HG02610 (cell line): ENCODE measurements around the gene IMPG1.

Experiments used
- ATAC-seq: cut with Tn5 transposase; IDR thresholded peaks from one replicate; pipeline ENCODE4 v1.9.1; 2021; ENCODE audit warnings: mild to moderate bottlenecking, moderate library complexity; ENCODE audit not compliant: unreplicated experiment

The IMPG1 gene

GRCh38 chr6:76072562-76072961 lies at the start of gene IMPG1:
Gene IMPG1 (minus strand): TSS chr6:76072662. CDS start chr6:76072488, 174 bp downstream.
- no peak for ATAC-seq

- no peak for ATAC-seq
Observed at GRCh38 chr6:76120302-76120701, 47.8 kb upstream of the IMPG1 start.

DNA sequence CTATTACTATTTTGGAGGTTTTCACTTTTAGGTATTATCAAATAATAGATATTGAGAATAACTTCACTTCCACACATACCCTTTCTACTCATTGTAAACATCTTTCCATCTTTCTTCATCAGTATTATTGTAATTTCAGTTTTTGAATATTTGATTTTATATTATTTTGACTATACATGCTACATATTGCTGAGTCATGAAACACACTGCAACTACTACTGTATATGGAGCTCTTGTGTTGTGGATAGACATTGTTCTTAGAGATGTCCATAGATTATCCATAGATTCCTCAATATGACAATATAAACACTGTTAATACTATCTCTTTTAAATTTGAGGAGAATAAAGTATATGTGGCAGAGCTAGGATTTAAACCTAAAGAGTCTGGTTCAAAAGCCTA lies 819 bp upstream of the IMPG1 start:
- no peak for ATAC-seq

DNA sequence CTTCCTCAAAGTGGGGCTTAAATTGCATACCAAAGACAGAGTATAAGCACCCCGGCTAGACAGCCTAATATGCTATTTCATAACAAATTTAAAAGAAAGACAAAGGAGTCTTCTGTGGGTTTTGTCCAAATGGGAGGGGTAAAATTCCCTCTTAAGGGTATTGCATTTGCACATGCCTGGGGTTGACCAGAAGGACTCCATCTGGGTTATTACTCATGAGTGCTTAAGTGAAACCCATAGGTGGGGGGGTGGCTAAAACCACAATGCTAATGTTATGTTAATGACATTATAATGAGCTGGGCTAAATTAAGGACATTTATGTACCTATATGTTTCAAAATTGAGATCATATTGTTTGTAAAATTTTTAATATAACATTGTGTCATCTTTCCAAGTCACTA lies 15.0 kb downstream of the IMPG1 start:
- no peak for ATAC-seq

- ATAC-seq: no peak
Observed at GRCh38 chr6:76052314-76052713, 20.1 kb downstream of the IMPG1 start.

DNA sequence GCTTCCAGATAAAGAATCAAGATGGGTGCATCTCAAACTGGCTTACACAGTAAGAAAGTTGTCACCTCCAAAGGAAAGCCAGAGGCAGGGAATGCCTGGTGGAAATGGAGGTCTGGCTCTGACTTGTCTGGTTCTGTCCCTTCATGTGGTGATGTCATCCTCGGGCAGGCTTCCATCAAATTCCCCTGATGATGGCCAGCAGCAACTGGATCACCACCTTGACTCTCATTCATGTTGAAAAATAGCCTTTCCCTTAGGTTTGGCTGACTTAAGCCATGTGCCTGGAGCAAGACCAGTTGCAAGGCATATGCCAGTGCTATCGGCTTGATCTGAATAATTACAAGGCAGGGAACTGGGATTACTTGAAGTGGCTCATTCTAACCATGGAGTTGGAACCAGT lies 28.8 kb downstream of the IMPG1 start:
- ATAC-seq: no peak

DNA sequence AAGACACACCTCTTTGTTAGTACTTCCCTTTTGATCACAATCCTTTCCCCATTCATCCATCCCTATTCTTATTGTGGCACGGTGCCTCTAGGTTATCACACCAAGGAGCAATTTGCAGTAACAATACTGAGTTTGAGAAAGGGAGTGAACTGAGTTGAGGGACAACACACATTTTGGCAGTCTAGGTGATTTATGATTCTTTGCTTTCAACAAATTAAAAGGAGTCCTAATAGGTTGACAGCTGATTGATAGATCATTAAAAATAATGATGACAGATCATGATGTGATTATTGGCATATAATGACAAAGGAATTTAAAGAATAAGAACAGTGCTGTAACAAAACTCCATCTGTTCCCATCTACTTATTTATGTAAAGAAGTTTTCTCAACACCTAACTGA lies 36.7 kb downstream of the IMPG1 start:
- no peak for ATAC-seq

- no peak for ATAC-seq
Observed at GRCh38 chr6:76026101-76026500, 46.4 kb downstream of the IMPG1 start.

- ATAC-seq: no peak
Observed at GRCh38 chr6:76014626-76015530, 57.6 kb downstream of the IMPG1 start.

DNA sequence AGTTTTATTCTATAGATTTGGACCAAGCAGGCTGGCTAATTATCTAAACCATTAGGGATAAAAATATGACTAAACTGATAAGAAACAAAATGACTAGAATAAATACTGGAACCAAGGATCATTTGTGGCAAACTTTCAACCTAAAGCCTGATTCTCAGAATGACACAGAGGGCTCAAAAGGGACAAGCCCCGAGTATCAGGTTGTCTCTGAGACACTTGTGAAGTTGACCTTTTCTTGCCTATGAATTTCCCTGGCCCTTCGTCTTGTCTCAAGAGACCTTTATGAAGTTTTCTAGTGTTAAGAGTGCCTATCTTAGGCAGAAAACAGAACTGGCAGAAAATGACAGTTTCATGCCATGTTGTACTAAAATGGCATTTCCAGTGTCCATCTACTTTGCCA lies 68.3 kb downstream of the IMPG1 start:
- peak; percentile 83 for ATAC-seq

DNA sequence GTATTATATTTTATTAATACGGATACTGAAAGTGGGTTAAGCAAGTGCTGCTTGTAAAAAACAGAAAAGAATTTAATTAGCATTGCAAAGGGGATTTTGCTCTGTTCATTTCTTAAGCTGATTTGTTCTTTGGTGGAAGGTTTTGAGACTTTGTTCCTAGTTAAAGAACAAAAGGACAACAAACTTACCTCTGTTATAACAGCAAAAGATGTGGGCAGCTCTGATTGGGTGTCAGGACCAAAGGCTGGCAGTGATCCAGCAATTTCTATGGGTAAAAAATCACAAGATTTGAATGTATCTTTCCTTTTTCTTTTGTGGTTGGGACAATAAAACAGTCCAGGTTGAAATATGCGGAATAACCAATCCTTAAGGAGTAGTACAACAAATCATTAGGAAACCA lies 68.8 kb downstream of the IMPG1 start:
- no peak for ATAC-seq

DNA sequence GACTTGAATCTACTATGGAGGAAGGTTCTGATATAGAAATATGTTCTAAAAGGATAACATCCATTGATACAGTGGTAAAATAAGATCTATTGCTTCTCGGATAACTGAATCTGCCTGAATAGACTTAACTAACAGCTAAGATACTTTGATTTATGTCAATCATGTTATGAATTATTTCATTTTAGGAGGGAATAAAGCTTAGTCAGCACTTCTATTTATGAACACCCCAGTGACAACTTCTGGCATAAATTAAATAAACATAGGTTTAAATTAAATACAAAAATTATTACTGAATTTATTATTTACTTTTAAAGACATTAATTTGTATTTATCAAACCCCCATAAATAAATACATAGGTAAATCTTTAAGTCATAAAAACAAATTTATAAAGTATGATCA lies 69.3 kb downstream of the IMPG1 start:
- ATAC-seq: no peak

DNA sequence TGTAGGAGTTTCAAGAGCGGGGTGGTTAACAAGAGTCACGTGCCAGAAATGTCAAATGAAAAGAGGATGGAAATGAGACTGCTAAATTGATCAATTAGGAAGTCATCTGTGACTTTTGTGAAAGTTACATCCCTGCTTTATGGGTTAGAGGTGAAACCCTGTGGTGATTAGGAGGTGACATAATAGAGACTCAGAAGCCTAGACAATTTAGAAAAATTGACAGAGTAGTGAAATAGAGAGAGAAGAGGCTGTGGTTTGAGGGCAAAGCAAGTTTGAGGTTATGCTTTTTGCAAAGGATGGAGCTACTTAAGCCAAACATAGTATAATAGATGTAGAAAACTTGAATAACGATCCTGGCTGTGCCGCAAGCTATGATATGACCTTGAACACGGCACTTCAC lies 71.8 kb downstream of the IMPG1 start:
- ATAC-seq: no peak

DNA sequence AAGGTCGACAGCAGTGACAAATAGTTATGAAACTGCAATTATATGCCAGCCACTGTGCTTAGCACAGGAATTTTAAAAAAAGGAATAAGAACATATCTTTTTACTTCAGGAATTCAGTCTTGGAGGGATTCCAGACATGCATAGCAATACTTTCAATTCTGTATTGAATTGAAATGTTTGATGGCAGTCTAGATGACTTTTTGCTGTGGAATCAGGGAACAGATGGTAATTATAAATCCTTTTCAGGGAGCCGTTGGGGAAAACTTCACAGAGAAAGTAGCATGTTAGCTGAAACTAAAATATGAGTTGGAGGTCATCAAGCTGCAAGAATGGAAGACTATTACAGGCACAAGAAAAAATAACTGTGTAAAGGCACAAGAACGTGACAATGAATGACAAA lies 74.8 kb downstream of the IMPG1 start:
- no peak for ATAC-seq

- ATAC-seq: no peak
Observed at GRCh38 chr6:75993236-75994162, 79.0 kb downstream of the IMPG1 start.

DNA sequence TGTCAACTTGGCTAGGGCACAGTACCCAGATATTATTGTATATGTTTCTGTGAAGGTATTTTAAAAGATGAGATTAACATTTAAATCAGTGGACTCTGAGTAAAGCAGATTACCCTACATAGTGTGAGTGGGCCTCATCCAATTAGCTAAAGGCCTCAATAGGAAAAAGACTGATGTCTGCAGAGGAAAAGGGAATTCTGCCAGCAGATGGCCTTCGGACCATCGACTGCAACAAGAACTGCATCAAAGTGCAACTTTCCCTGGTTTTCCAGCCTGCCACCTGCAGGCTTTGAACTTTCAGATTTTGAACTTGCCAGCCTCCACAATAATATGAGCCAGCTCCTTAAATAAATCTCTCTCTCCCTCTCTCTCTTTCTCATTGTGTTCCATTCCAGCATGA lies 80.5 kb downstream of the IMPG1 start:
- ATAC-seq: no peak

- ATAC-seq: no peak
Observed at GRCh38 chr6:75986935-75987334, 85.5 kb downstream of the IMPG1 start.

GRCh38 chr6:75975904-75976303 lies 96.6 kb downstream of the IMPG1 start:
- ATAC-seq: no peak

DNA sequence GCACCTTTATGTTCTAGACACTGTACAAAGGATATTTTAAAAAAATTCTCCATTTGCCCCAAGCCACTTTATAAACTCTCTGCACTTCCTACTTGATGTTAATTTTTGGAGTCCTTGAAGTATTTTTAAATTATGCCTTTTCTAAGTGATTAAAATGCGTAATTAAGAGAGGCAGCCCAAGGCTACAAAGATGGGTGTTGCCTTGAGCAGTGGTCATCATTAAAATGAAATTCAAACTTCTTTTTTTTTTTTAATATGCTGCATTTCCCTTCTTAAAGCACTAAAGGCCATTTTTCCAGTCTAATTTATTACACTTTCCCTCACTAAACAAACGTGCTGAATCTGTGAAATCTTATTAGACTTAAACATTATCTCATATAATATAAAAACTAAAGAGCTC lies 102.4 kb downstream of the IMPG1 start:
- no peak for ATAC-seq

GRCh38 chr6:75968143-75968542 lies 104.3 kb downstream of the IMPG1 start:
- ATAC-seq: no peak

- ATAC-seq: no peak
Observed at GRCh38 chr6:75963569-75963968, 108.9 kb downstream of the IMPG1 start.

- no peak for ATAC-seq
Observed at GRCh38 chr6:75952128-75952527, 120.3 kb downstream of the IMPG1 start.
